Measurements from ENCODE around the gene CDHR2. TPM values are rescaled to one million over a fixed set of nuclear protein-coding genes. Genes with fewer than 3 reads are reported as not detected.
A peak's percentile ranks its signal among the peaks of the same experiment; 100 is the strongest.
"Not testable (repeated sequence)": the region's sequence is repeated elsewhere in the genome, so short reads cannot be mapped to it uniquely, and the experiment has no call there.

Gene CDHR2
- total RNA-seq, 2 donors from 2014 or later = 0.33 to 0.40 TPM

DNA sequence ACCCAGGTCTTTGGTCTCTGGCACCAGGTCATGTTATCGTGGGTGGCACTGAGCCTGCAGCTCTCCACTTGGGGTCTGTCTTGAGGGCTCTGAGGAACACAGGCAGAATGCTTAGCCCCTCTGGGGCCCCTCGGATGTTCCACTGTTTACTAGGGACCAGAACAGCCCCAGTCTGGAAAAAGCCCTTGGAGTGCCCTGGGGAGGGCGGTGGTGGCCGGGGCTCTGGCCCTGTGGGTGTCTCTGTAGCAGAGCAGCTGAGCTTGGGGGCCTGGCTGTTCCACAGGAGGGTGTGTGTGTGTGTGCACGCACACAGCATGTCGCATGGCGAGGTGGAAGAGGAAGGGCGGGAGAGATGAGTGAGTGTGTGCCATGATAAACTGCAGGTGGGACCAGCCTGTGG, 45.4 kb downstream of the CDHR2 start:
- H3K27me3 Mint-ChIP-seq = peaks cover 0 to 2% of the 10 kb centered on the region in 2 donors
- H3K27ac Mint-ChIP-seq = no peak overlapping the region
- no peaks in the 10 kb centered on the region for H3K36me3 Mint-ChIP-seq
- H3K4me3 Mint-ChIP-seq = no peak overlapping the region
- ATAC-seq (no peak), DNase-seq (ENCODE audit: low spot score) (no peak)
- H3K9me3 Mint-ChIP-seq = no peaks in the 10 kb centered on the region
- peaks cover 5% of the 10 kb centered on the region in 2 donors for H3K4me1 Mint-ChIP-seq (ENCODE audit: low read depth in 2 of 2)

DNA sequence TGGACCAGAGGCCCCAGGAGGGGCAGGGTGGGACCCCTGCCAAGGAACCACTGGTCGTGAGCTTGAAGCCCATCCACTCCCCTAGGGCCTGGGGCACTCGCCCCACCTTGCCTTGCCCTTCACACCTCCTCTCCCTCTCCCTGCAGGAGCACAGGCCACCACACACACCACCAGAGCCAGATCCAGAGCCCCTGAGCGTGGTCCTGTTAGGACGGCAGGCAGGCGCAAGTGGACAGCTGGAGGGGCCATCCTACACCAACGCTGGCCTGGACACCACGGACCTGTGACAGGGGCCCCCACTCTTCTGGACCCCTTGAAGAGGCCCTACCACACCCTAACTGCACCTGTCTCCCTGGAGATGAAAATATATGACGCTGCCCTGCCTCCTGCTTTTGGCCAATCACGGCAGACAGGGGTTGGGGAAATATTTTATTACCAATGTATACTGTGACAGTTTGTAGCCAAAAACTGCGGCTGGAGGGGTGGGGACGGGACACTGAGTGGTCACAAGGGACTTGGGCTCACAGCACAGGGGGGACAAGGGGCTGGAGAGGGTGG, 46.3 kb downstream of the CDHR2 start:
- Mint-ChIP-seq H3K36me3 (no peaks in the 10 kb centered on the region), H3K27me3 (peaks cover 0 to 2% of the 10 kb centered on the region in 2 donors), H3K27ac (no peak overlapping the region), H3K4me1 (ENCODE audit: low read depth in 2 of 2) (peaks cover 5% of the 10 kb centered on the region in 2 donors), H3K4me3 (no peak overlapping the region), H3K9me3 (no peaks in the 10 kb centered on the region)
- ATAC-seq (no peak), DNase-seq (ENCODE audit: low spot score) (no peak)

- Mint-ChIP-seq H3K9me3 (no peaks in the 10 kb centered on the region), H3K27ac (no peak overlapping the region), H3K36me3 (no peaks in the 10 kb centered on the region), H3K4me3 (peak overlapping the region; percentile 76), H3K4me1 (ENCODE audit: low read depth in 2 of 2) (peaks cover 5% of the 10 kb centered on the region in 2 donors), H3K27me3 (peaks cover 0 to 2% of the 10 kb centered on the region in 2 donors)
- ATAC-seq (no peak), DNase-seq (ENCODE audit: low spot score) (no peak)
Measured at GRCh38 chr5:176596069-176596644, 47.0 kb downstream of the CDHR2 start.

DNA sequence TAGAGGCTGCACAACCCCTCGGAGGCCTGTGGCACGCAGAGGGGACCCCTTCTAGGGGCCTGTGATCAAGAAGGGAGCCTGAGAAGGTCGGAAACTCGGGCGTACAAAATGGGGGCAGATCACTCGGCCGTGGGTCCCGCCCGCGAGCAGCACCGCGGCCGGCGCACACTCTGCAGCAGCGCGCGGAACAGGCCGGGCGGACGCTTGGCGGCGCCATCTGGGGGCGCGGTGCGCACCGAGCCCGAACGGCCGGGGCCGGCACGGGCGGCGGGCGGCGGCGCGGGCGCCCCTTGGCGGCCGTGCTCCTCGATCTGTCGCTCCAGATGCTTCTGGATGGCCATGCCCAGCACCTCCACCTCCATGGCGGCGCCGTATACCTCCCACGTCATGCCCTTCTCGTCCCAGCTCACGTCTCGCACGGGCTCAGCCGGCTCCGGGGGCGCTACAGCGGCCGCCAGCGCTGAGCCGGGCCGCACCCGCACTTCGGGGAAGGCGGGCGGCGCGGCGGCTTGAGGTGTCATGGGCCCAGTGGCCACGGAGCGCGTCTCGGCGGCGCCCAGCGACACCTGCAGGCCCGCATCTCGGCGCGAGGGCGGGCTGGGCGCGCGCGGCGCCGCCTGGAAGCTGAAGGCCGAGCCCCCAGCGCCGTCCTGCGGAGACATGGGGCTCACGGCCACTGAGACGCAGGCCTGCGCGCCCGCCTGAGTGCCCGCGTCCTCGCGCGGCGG, 47.7 kb downstream of the CDHR2 start:
- peaks cover 5% of the 10 kb centered on the region in 2 donors for H3K4me1 Mint-ChIP-seq (ENCODE audit: low read depth in 2 of 2)

GRCh38 chr5:176597417-176598389, 48.6 kb downstream of the CDHR2 start:
- no peaks in the 10 kb centered on the region for H3K36me3 Mint-ChIP-seq
- no peak overlapping the region for H3K27ac Mint-ChIP-seq
- DNase-seq (ENCODE audit: low spot score) (no peak), ATAC-seq (no peak)
- H3K9me3 Mint-ChIP-seq = no peaks in the 10 kb centered on the region
- peaks cover 0 to 5% of the 10 kb centered on the region in 2 donors for H3K27me3 Mint-ChIP-seq
- no peak overlapping the region for H3K4me3 Mint-ChIP-seq
- H3K4me1 Mint-ChIP-seq (ENCODE audit: low read depth in 2 of 2) = peaks cover 5% of the 10 kb centered on the region in 2 donors

More for the DNA sequence above, 47.7 kb downstream of the CDHR2 start:
- no peaks in the 10 kb centered on the region for H3K9me3 Mint-ChIP-seq
- peak overlapping the region; percentile 76 for H3K4me3 Mint-ChIP-seq
- DNase-seq (ENCODE audit: low spot score) = peak; percentile 69
- H3K36me3 Mint-ChIP-seq = no peaks in the 10 kb centered on the region
- peaks cover 0 to 2% of the 10 kb centered on the region in 2 donors for H3K27me3 Mint-ChIP-seq
- peak; percentile 86 to 91 for ATAC-seq
- H3K27ac Mint-ChIP-seq = no peak overlapping the region

DNA sequence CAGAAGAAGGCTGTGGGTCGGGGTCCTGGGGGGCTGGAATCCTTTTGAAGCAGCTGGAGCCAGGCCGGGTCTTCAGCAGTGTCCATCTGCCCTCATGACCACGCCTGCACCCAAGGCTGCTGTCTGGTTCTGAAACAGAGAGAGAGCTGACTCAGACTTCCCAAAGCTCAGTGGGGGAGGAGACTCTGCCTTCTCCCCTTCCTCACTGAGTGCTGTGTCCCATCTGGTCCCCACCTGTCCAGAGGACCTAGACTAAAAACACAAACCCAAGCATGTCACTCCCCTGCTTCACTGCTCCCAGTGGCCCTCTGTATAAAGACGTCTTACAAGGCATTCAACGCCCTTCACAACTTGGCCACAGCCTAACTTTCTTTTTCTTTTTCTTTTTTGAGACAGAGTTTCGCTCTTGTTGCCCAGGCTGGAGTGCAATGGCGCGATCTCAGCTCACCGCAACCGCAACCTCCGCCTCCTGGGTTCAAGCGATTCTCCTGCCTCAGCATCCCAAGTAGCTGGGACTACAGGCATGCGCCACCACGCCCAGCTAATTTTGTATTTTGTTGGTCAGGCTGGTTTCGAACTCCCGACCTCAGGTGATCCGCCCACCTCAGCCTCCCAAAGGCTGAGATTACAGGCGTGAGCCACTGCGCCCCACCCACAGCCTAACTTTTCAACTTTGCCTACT, 50.7 kb downstream of the CDHR2 start:
- not testable (repeated sequence) for H3K4me1 Mint-ChIP-seq (ENCODE audit: low read depth in 2 of 2); H3K9me3 Mint-ChIP-seq; DNase-seq (ENCODE audit: low spot score); H3K36me3 Mint-ChIP-seq; H3K4me3 Mint-ChIP-seq; H3K27me3 Mint-ChIP-seq; H3K27ac Mint-ChIP-seq; ATAC-seq

- DNase-seq (ENCODE audit: low spot score) (no peak), ATAC-seq (no peak)
- no peaks in the 10 kb centered on the region for H3K36me3 Mint-ChIP-seq
- H3K4me3 Mint-ChIP-seq = no peak overlapping the region
- no peak overlapping the region for H3K27ac Mint-ChIP-seq
- peaks cover 0 to 8% of the 10 kb centered on the region in 2 donors for H3K27me3 Mint-ChIP-seq
- no peaks in the 10 kb centered on the region for H3K9me3 Mint-ChIP-seq
- H3K4me1 Mint-ChIP-seq (ENCODE audit: low read depth in 2 of 2) = no peaks in the 10 kb centered on the region
Measured at GRCh38 chr5:176601901-176602482, 52.9 kb downstream of the CDHR2 start.

DNA sequence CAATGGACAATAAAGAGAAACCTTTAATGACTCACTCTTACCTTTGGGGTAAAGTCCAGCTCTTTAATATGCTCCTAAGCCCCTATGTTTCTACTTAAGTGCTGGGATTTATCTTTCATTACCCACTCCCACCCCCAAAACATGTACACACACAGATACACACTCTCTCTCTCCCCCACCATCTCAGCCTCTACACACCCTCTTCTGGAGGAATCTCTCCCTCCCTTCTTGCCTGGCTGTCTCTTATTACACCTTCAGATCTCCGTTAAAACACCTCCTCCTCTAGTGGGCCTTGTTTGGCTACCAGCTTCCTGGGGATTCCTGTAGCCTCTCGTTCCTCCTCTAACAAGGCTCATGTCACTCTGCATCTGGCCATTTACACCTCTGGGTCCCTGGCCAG, 53.9 kb downstream of the CDHR2 start:
- Mint-ChIP-seq H3K4me1 (ENCODE audit: low read depth in 2 of 2) (no peaks in the 10 kb centered on the region), H3K27ac (no peak overlapping the region), H3K27me3 (peaks cover 0 to 8% of the 10 kb centered on the region in 2 donors), H3K4me3 (no peak overlapping the region), H3K9me3 (no peaks in the 10 kb centered on the region), H3K36me3 (no peaks in the 10 kb centered on the region)
- DNase-seq (ENCODE audit: low spot score) (no peak), ATAC-seq (no peak)

DNA sequence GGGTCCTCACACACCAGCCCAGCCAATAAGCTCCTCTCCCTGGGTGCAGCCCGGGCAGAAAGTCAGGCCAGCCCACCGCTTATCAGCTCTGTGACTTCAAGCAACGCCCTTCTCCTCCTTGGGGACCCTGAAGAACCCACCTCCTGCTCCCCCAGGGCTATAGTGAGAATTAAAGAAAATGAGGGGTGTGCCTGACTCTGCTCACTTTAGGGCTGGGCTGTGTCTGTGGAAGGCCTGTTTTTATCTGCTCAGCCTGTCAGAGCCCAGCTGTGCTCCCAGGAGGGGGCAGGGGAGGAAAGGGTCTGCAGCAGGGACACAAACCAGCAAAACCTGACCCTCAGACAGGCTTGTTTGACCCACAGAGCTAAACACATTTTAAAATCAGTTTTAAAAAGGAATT, 56.9 kb downstream of the CDHR2 start:
- H3K9me3 Mint-ChIP-seq = no peaks in the 10 kb centered on the region
- no peak overlapping the region for H3K27ac Mint-ChIP-seq
- ATAC-seq = no peak
- no peaks in the 10 kb centered on the region for H3K36me3 Mint-ChIP-seq
- H3K27me3 Mint-ChIP-seq = peaks cover 0 to 12% of the 10 kb centered on the region in 2 donors
- H3K4me3 Mint-ChIP-seq = no peak overlapping the region
- peaks cover 9 to 11% of the 10 kb centered on the region in 2 donors for H3K4me1 Mint-ChIP-seq (ENCODE audit: low read depth in 2 of 2)
- no peak for DNase-seq (ENCODE audit: low spot score)

DNA sequence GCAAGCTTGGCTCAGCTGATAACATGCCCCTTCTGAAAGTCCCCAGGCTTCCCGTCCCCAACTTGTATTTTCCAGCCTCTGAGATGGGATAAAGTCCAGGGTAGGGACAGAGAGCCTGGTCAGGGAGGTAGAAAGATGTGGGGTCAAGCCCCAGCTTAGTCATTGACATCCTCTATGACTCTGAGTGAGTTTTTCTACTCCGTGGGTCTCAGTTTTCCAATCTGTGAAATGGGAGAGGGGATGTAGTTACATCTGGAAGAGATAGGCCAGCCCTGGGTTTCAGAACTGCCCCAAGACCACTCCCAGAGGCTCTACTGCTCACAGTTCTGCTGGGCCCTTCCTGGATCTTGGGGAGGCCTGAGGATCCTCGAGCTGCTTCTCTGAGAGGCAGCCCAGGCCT, 57.7 kb downstream of the CDHR2 start:
- Mint-ChIP-seq H3K4me1 (ENCODE audit: low read depth in 2 of 2) (peaks cover 14 to 16% of the 10 kb centered on the region in 2 donors), H3K27ac (no peak overlapping the region), H3K27me3 (peaks cover 7 to 17% of the 10 kb centered on the region in 2 donors), H3K4me3 (no peak overlapping the region), H3K36me3 (no peaks in the 10 kb centered on the region), H3K9me3 (no peaks in the 10 kb centered on the region)
- DNase-seq (ENCODE audit: low spot score) (no peak), ATAC-seq (no peak)

GRCh38 chr5:176608142-176608705, 59.1 kb downstream of the CDHR2 start:
- peaks cover 14 to 16% of the 10 kb centered on the region in 2 donors for H3K4me1 Mint-ChIP-seq (ENCODE audit: low read depth in 2 of 2)
- peak overlapping the region; percentile 96 for H3K4me3 Mint-ChIP-seq
- H3K9me3 Mint-ChIP-seq = no peaks in the 10 kb centered on the region
- no peaks in the 10 kb centered on the region for H3K36me3 Mint-ChIP-seq
- peak overlapping the region in 1 of 2 donors; percentile 32 for H3K27ac Mint-ChIP-seq
- peaks cover 16 to 22% of the 10 kb centered on the region in 2 donors for H3K27me3 Mint-ChIP-seq
- ATAC-seq (no peak), DNase-seq (ENCODE audit: low spot score) (no peak)

DNA sequence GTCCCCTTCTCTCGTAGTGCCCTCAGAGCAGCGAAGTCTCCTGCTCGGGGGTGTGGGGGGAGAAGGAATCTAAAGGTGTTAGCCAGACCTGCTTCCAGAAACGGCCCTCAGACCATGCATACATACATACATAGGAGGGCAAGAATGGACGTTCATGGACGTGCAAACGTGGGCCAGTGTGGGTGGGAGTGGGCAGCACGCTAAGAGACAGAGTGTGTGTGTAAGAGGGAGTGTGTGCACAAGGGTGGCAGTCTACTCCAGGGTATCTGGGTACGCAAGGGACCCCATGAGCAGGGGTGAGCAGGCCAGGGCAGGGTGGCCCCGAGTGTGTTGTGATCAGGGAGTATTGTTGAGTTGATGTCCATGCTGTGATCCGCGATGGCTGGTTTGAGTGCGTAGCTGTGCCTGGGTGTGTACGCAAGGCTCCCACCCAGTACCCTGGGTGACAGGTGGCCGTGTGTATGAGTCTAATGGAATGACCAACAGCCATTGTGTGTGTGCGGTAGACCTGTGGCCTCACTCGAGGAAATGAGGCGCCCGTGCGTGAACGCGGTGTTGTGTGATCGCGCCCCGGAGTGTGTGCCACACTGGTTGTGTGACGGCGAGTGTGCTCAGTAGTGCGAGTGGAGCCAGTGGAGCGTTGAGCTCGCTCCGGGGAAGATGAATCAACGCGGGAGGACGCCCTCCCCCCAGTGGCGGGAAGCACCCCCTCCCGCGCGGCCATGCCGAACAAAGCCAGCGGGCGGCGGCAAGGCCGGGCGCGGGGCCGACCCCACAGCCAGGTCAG, 60.0 kb downstream of the CDHR2 start:
- Mint-ChIP-seq H3K4me3 (peak overlapping the region; percentile 96), H3K27me3 (peaks cover 16 to 21% of the 10 kb centered on the region in 2 donors), H3K36me3 (no peaks in the 10 kb centered on the region), H3K9me3 (no peaks in the 10 kb centered on the region), H3K4me1 (ENCODE audit: low read depth in 2 of 2) (peaks cover 14 to 16% of the 10 kb centered on the region in 2 donors), H3K27ac (peak overlapping the region; percentile 32 to 62)
- ATAC-seq (no peak), DNase-seq (ENCODE audit: low spot score) (no peak)
